HepG2 (cell line): ENCODE data around the gene PROC. TPM values are rescaled to one million over a fixed set of nuclear protein-coding genes. Genes with fewer than 3 reads are reported as not detected.

Source experiments
- ATAC-seq: fragments of 200-7000 bp; cut with Tn5 transposase; 3 replicates; pipeline ENCODE4 v1.9.1; 2020; ENCODE audit warnings: mild to moderate bottlenecking, moderate library complexity
- BruUV-seq: library from RNA; stranded (reverse); fragments of 400-500 nt; replicated peaks from 2 replicates; lab custom pipeline; 2021; lab: Mats Ljungman, UMichigan
- CTCF ChIA-PET: fragments of 300-600 bp; formaldehyde crosslinking; extraction: SDS; loops from one replicate; lab custom pipeline; 2021; ENCODE audit warnings: low total read pairs, inconsistent platforms, low intra/inter-chr PET ratio; lab: Yijun Ruan, JAX
- POLR2A ChIA-PET: fragments of 350-600 bp; sonication (Branson Sonifier 250); formaldehyde crosslinking; loops from one replicate; lab custom pipeline; 2020; ENCODE audit warnings: antibody characterized with exemption, inconsistent platforms; lab: Yijun Ruan, JAX
- DNase-seq: peaks from one replicate; pipeline ENCODE4 v3.0.0-alpha.2; 2015; ENCODE audit warnings: low spot score
- FAIRE-seq: peaks from 3 replicates; lab custom pipeline; 2011; peaks lifted over from hg19 to GRCh38; lab: Jason Lieb, UNC
- H2AFZ ChIP-seq: one replicate; pipeline ENCODE4 v1.6.1; 2011; ENCODE audit warnings: low read length, inconsistent platforms
- H3K27ac ChIP-seq: fragments of 300-600 bp; 3 replicates; pipeline ENCODE4 v1.8.0; 2011; ENCODE audit warnings: mixed run types, mild to moderate bottlenecking, mixed read lengths, low read length, inconsistent platforms; ENCODE audit not compliant: insufficient read depth; ENCODE audit errors: extremely low read length
- H3K27me3 ChIP-seq, 2 experiments: fragments of 200-600 bp in 1 of 2; 2 replicates in 1 of 2; 3 replicates in 1 of 2; pipeline versions ENCODE4 v1.6.0 to v1.8.0; 2011; ENCODE audit warnings: low read length in 2 of 2, mild to moderate bottlenecking in 2 of 2, moderate library complexity in 2 of 2, inconsistent platforms in 1 of 2; ENCODE audit not compliant: insufficient read depth in 2 of 2, control insufficient read depth in 1 of 2
- H3K36me3 ChIP-seq, 2 experiments: fragments of 200-600 bp in 1 of 2; replicated peaks in 1 of 2; 2 replicates in 1 of 2; 3 replicates in 1 of 2; pipeline versions ENCODE4 v1.5.1 to v1.8.0; 2011; ENCODE audit warnings: low read length in 2 of 2, inconsistent platforms in 1 of 2; ENCODE audit not compliant: insufficient read depth in 2 of 2, control insufficient read depth in 1 of 2
- H3K4me1 ChIP-seq: 2 replicates; pipeline ENCODE4 v1.5.1; 2012; ENCODE audit warnings: low read length, inconsistent platforms; ENCODE audit not compliant: insufficient read depth
- H3K4me2 ChIP-seq: 2 replicates; pipeline ENCODE4 v1.6.0; 2011; ENCODE audit warnings: low read depth, low read length, inconsistent platforms
- H3K4me3 ChIP-seq, 3 experiments: fragments of 200-600 bp in 1 of 3; sonication (generic), shearing (Covaris generic) in 1 of 3; replicated peaks in 1 of 3; 2 replicates each; pipeline ENCODE4 v1.5.1; 2011 to 2016; ENCODE audit warnings: low read length in 3 of 3, inconsistent platforms in 2 of 3, low read depth in 2 of 3, mild to moderate bottlenecking in 2 of 3, control low read depth in 1 of 3, mixed read lengths in 1 of 3; ENCODE audit not compliant: insufficient read depth in 1 of 3
- H3K79me2 ChIP-seq: one replicate; pipeline ENCODE4 v1.6.1; 2011; ENCODE audit warnings: low read length, inconsistent platforms; ENCODE audit not compliant: insufficient read depth
- H3K9ac ChIP-seq: 2 replicates; pipeline ENCODE4 v1.6.0; 2011; ENCODE audit warnings: mild to moderate bottlenecking, low read depth, low read length, inconsistent platforms; ENCODE audit not compliant: insufficient read depth
- H3K9me3 ChIP-seq: 2 replicates; pipeline ENCODE4 v1.5.1; 2012; ENCODE audit warnings: mild to moderate bottlenecking, low read length
- H4K20me1 ChIP-seq: 2 replicates; pipeline ENCODE4 v1.6.0; 2011; ENCODE audit warnings: inconsistent platforms, mild to moderate bottlenecking, low read length, moderate library complexity; ENCODE audit not compliant: insufficient read depth
- DMTF1 ChIP-seq: sonication (generic); formaldehyde crosslinking; IDR thresholded peaks from 2 replicates; pipeline ENCODE4 v1.4.0; 2020; ENCODE audit warnings: mild to moderate bottlenecking, missing genetic modification reagents
- EED ChIP-seq: sonication (generic); formaldehyde crosslinking; IDR thresholded peaks from 2 replicates; pipeline ENCODE4 v1.5.0; 2020; ENCODE audit warnings: mild to moderate bottlenecking, missing genetic modification reagents
- ETV5 ChIP-seq: IDR thresholded peaks from 2 replicates; pipeline ENCODE4 v1.6.1; 2018; ENCODE audit warnings: missing biosample characterization, missing genetic modification reagents, inconsistent platforms, borderline replicate concordance
- GATAD1 ChIP-seq: IDR thresholded peaks from 2 replicates; pipeline ENCODE4 v1.6.1; 2016; ENCODE audit warnings: missing genetic modification reagents, missing compliant biosample characterization
- GTF3A ChIP-seq: sonication (generic); formaldehyde crosslinking; conservative IDR thresholded peaks from 2 replicates; pipeline ENCODE4 v1.4.0; 2020; ENCODE audit warnings: mild to moderate bottlenecking, missing genetic modification reagents
- HES4 ChIP-seq: sonication (generic); formaldehyde crosslinking; IDR thresholded peaks from 2 replicates; pipeline ENCODE4 v1.9.0; 2021; ENCODE audit warnings: mild to moderate bottlenecking, missing genetic modification reagents, borderline replicate concordance
- SP5 ChIP-seq: IDR thresholded peaks from 2 replicates; pipeline ENCODE4 v1.6.1; 2016; ENCODE audit warnings: low read depth, borderline replicate concordance
- TBL1XR1 ChIP-seq: fragments of 150-350 bp; IDR thresholded peaks from 2 replicates; pipeline ENCODE4 v1.6.1; 2014; ENCODE audit warnings: borderline replicate concordance, low read length; ENCODE audit not compliant: partially characterized antibody
- UBTF ChIP-seq: sonication (generic); formaldehyde crosslinking; IDR thresholded peaks from 2 replicates; pipeline ENCODE4 v1.4.0; 2020; ENCODE audit warnings: mild to moderate bottlenecking, missing genetic modification reagents
- ZEB1 ChIP-seq: IDR thresholded peaks from 2 replicates; pipeline ENCODE4 v1.6.1; 2012; ENCODE audit warnings: mild to moderate bottlenecking, low read depth, inconsistent platforms; ENCODE audit not compliant: insufficient replicate concordance
- ZNF281 ChIP-seq: sonication (generic); formaldehyde crosslinking; IDR thresholded peaks from 2 replicates; pipeline ENCODE4 v1.4.0; 2020; ENCODE audit warnings: missing genetic modification reagents, borderline replicate concordance
- ZSCAN12 ChIP-seq: sonication (generic); formaldehyde crosslinking; IDR thresholded peaks from 2 replicates; pipeline ENCODE4 v1.9.0; 2021; ENCODE audit warnings: mild to moderate bottlenecking, missing genetic modification reagents
- WGBS: methylation state at CpG from one replicate; pipeline ENCODE4 v1.1.6; 2017; ENCODE audit warnings: low lambda C conversion rate; 5-methylcytosine and 5-hydroxymethylcytosine counted together
- in situ Hi-C: cut with HindIII; loops from 2 replicates; pipeline ENCODE4 v1.10.0; 2017; ENCODE audit warnings: low pct_unique_long_range_greater_than_20kb; ENCODE audit not compliant: extremely low pct_ligation_motif_present
- intact Hi-C: fragments of 100-400 bp; cut with micrococcal nuclease; formaldehyde crosslinking; loops from one replicate; pipeline ENCODE4 v1.10.0; 2022; ENCODE audit not compliant: unreplicated experiment
- polyA plus RNA-seq, 8 experiments: library from polyadenylated mRNA; depleted of rRNA in 3 of 8; stranded (reverse) in 7 of 8; unstranded in 1 of 8; fragments of >200 nt; fragmentation: Illumina TruSeq in 4 of 8; extraction: Trizol in 4 of 8; gene quantifications; 2 replicates each; pipeline versions ENCODE4 v1.2.1 to v1.2.3, GENCODE V29; 2011 to 2016; ENCODE audit warnings: low read depth in 4 of 8, missing spikeins in 1 of 8, mixed read lengths in 1 of 8; ENCODE audit not compliant: insufficient read depth in 1 of 8
- total RNA-seq, 5 experiments: library from RNA; depleted of rRNA; stranded (reverse); fragments of >200 nt; fragmentation: Illumina TruSeq; extraction: Trizol; gene quantifications; 2 replicates each; pipeline ENCODE4 v1.2.3, GENCODE V29; 2016; ENCODE audit warnings: low read depth in 1 of 5

The PROC gene
- total and polyA plus RNA-seq, 2 of the 13 experiments (the other 11 are each of a cell fraction or from before 2014, with no cell fraction given) = 134 to 185 TPM

GRCh38 chr2:127419112-127419430, 844 bp downstream of the PROC start (continued):
- TF ChIP-seq ZSCAN12 (CRISPR knock-in tag) (no peak), GTF3A (CRISPR knock-in tag) (0 out of 2 replicates have a peak, but pooled peaks have one; percentile 6), ZEB1 (peak; percentile 9)

GRCh38 chr2:127419448-127420038, 1.3 kb downstream of the PROC start:
- Histone ChIP-seq H3K4me1 (peaks cover 75% of the 10 kb centered on the region), H4K20me1 (no peaks in the 10 kb centered on the region), H3K4me3 (peak overlapping the region; percentile 57 to 78 (median 73)), H3K79me2 (peaks cover 47% of the 10 kb centered on the region), H2AFZ (no peak overlapping the region), H3K9ac (peak overlapping the region; percentile 97), H3K27me3 (no peaks in the 10 kb centered on the region), H3K9me3 (no peaks in the 10 kb centered on the region), H3K4me2 (peak overlapping the region; percentile 94), H3K27ac (peak overlapping the region; percentile 96), H3K36me3 (peaks cover 6 to 24% of the 10 kb centered on the region in 2 experiments)
- ChIA-PET POLR2A (interaction anchor here (1.2 to 8.1 kb wide), 8 partner anchors 9 to 38 kb away, joined by 3 to 229 read pairs (median 28); no protein-coding TSS in a partner anchor), CTCF (interaction anchor here (0.8 kb wide), 1 partner anchor 18 kb away, joined by 3 read pairs; no protein-coding TSS in a partner anchor)
- in situ Hi-C loops = no loop called here
- intact Hi-C loops = loop anchor here (2.0 to 5.0 kb wide), 2 partner anchors 19 to 62 kb away; no protein-coding TSS in a partner anchor
- peak; percentile 20 for ATAC-seq
- no TSS peak for BruUV-seq
- no peak for FAIRE-seq
- WGBS = 66% methylated on average over 15 of the region's 15 CpGs
- peak; percentile 69 for DNase-seq
- peak; percentile 46; the same call in 1 of the 2 replicates for TF ChIP-seq EED
- no peak for TF ChIP-seq DMTF1
- peak; percentile 16; the same call in 1 of the 2 replicates for TF ChIP-seq SP5
- 0 out of 2 replicates have a peak, but pooled peaks have one; percentile 11 for TF ChIP-seq GATAD1 (CRISPR knock-in tag)
- TF ChIP-seq ETV5 (CRISPR knock-in tag) = peak; percentile 22; the same call in 1 of the 2 replicates
- peak; percentile 5 for TF ChIP-seq TBL1XR1
- peak; percentile 45 for TF ChIP-seq UBTF (CRISPR knock-in tag)
- TF ChIP-seq ZNF281 (CRISPR knock-in tag) = no peak
- peak; percentile 57 for TF ChIP-seq HES4 (CRISPR knock-in tag)
